GM18517 (cell line): ENCODE measurements around the gene SCTR.

ENCODE experiments used
- ATAC-seq: cut with Tn5 transposase; IDR thresholded peaks from one replicate; pipeline ENCODE4 v1.9.1; 2021; ENCODE audit warnings: mild to moderate bottlenecking, moderate library complexity; ENCODE audit not compliant: unreplicated experiment

Gene SCTR

DNA sequence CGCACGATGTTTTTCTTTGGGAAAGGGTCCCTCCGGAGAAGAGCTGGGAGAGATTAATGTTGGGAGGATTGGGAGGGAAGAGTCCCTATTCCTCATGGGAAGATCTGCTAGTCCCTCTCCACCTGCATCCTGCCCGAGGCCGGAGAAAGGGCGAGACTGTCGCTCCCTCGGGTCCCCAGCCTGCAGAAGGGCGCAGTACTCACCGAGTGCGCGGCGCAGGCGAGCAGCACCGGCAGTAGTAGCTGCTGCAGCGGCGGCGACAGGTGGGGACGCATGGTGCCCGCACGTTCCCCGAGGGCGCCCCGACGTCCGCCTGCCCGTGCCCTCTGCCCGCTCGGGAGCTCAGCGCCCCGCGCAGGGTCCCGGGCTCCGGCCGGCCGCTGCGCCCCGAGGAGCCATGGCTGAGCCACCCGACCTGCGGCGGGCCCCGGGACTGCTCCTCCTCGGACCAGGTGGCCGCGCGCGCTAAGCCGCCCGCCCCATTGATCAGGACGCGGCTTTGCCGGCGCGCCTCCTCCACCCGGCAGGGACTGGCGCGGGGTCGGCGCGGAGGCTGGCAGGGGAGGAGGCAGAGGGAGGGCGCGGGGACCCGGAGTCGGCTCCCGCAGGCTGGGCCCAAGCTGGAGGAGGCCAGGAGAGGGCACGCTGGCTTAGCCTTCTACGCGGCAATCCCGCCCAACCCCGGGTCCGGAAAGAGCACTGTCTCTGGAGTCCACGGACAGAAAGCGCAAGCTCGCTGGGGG, at the start of gene SCTR:
Gene SCTR (minus strand): TSS at position 532 of the 743 bp plus-strand sequence. CDS start 257 bp downstream, at position 275.
- ATAC-seq: no peak

DNA sequence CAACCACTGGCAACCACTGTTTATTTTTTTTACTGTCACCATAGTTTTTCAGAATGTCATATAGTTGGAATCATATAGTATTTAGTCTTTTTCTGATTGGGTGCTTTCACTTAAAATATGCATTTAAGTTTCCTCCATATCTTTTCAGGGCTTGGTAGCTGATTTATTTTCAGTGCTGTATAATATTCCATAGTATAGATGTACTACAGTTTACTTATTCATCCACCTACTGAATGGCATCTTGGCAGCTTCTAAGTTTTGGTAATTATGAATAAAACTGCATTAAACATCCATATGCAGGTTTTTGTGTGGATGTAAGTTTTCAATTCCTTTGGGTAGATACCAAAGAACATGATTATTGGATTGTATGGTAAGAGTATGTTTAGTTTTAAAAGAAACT, 43.0 kb upstream of the SCTR start:
- ATAC-seq: no peak

DNA sequence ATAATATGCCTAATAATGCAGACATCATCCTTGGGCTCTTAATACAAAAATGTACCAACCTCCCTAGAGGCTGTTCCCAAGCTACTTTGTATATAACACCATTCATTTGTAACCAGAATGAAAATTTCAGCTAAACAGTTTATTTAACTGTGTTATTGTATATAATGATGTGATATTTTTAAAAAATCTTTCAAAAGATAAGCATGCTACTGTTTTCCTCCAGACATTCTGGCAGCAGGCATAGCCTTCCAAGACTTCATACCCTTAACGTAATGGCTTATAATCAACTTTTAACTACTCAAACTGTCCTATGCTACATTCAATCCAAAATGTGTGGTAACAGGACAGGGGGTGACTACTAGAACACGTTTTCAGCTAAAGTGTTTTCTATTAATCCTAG, 41.2 kb upstream of the SCTR start:
- ATAC-seq: no peak

DNA sequence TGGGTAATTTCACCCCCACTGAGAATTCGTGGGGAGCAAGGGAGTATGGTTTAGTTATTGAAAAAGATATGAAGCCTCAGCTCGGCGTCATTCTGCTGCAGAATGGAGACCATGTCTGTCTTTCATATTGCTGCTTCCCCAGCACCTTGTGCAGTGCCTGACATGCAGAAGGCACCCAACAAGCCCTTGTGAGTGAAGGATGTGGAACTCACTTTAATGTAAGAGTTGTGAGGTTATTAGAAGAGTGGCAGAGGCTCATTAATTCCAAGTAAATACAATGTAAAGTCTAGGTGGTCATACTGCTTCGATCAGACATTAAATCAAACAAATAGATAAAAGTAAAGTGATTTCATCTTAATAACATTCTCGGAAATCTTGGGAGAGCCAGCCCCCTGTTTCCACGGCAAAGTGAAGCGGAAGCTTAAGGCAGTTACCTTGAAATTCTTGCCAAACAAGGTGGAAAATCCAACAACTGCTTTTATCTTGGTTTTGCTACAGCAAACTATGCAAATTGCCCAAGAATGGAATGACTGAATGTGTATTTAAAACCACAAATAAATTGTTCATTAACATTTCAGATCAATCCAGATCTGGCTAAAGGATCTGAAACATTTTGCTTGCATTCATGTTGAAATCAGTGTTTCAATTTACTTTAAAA, 29.5 kb upstream of the SCTR start:
- no peak for ATAC-seq

- ATAC-seq: no peak
Measured at GRCh38 chr2:119552902-119553301, 28.6 kb upstream of the SCTR start.

DNA sequence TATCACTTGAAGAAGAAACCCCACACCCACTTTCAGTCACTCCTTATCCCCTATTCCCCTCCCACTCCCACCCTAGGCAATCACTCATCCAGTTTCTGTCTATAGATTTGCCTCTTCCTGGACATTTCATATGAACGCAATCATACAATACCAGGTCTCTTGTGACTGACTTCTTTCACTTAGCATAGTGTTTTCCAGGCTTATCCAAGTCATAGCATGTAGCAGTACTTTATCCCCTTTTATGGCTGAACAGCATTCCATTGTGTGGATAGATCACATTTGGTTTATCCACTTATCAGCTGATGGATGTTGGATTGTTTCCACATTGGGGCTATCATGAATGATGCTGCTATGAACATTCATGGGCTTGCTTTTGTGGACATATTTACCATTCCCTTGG, 26.6 kb upstream of the SCTR start:
- ATAC-seq: no peak

DNA sequence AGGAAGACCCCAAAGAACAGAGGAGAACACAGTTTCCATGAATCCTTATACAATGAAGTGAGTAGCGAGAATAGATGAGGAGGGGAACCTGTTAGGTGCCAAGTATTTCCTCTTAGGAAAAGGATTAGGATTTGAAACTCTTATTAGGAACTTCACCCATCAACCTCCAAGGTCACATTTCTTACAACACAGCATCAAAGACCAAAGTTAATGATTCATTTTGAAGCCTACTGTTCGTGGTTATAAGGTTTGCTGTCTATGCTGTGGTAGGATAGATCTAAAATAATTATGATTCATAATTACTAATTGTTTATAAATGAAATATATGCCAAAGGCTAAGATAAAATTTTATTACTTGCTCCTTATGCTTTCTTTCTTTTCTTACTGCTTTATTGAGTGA, 26.1 kb upstream of the SCTR start:
- no peak for ATAC-seq

DNA sequence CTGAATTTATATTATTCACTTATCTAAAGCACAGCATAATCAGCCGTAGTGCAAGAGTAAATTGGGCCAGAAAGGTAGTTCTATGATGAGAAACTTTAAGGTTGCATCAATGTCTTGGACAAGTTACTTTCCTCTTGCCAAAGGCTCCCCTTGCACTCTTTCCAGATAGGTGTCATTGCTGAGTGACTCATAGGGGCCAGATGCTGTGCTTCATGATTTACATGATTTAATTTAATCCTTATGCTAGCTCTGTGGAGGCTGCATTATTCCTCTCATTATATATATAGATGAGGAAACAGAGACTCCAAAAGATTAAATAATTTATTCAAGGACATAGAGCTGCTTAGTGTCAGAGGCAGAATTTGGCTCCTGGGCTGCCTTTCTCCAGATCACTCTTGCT, 25.0 kb upstream of the SCTR start:
- no peak for ATAC-seq

DNA sequence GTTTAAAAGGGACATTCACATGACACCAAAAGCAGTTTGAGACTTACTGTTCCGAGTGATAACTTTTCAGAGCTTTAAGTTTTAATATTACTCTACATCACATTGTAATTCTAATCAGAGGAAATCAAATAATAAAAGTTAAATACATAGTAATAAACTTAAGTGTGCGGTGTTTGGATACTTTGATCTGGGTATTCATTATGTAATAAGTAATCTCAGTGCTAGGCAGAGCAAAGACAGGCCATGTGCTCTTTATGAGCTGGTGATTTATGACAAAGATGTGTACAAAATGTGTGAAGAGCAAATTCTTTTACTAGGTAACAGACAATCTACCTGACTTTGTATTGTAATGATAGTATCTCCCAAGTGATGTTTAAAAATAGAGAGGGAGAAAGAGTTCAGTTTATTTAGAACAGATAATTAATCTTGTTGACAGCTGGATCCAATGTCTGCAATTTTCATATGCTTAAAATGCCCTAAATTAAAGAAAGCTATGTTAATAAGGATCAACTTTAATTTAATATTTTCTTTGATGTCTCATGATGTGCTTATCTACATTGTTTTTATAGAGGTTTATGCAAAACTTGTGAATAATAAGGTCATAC, 24.3 kb upstream of the SCTR start:
- no peak for ATAC-seq

GRCh38 chr2:119546447-119546767, 22.1 kb upstream of the SCTR start:
- ATAC-seq: no peak

DNA sequence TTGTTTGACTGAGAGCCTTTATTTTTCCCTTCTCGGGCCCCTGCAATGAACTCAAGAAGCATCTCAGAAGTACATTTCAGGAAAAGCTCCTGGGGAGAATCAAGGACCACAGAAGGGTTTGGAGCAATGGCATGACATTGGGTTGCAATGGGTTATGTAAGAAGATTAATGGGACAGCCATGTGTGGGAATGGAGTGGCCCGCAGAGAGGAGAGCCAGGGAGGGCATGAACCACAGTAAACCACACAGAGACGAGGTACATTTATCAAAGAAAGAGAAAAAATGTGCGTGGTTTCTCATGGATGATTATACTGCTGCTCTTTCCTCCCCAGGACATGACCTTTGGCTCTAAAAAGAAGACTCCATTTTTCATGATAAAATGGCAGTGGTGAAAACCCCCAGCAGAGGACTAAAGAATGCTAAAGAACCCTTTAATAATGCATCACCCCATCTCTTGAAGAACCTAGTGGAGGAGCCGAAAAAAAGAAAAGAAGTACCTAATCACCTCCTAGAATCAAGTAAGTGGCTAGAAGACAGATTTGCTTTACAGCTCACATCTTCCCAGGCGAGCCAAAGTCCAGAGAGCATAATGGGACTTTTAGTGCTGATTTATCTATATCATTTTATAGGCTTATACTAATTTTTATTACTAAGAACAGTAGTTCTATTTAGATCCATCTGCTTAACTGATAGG, 21.6 kb upstream of the SCTR start:
- ATAC-seq: no peak

DNA sequence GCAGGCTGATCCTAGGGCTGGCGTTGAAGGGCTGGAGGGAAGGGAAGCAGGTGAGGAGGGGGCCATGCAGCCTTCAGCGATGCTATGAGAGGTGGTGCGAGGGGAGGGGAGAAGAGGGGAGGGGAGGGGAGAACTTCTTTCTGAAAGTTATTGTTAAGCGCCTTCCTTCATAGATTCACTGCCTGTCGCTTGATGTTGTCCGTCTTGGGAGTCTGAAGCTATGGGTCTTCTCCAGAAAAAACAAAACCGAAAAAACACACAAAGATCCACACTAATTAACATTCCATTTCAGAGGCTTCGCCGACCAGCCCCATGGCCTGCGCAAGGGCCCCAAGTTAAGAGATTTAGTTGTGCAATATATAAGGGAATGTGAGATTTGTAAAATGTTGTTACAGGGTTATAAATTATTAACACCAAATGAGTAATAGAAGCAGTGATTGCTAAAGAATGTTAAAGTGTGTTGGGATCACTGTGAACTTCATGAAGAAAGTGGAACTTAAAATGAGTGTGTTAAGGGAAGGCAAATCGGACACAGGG, 20.7 kb upstream of the SCTR start:
- no peak for ATAC-seq

GRCh38 chr2:119544075-119544938, 20.0 kb upstream of the SCTR start, which contains the start of gene CFAP221:
CFAP221 (plus strand) TSS chr2:119544449; CDS start chr2:119546132, 1,683 bp downstream.
- peak; percentile 70 for ATAC-seq

DNA sequence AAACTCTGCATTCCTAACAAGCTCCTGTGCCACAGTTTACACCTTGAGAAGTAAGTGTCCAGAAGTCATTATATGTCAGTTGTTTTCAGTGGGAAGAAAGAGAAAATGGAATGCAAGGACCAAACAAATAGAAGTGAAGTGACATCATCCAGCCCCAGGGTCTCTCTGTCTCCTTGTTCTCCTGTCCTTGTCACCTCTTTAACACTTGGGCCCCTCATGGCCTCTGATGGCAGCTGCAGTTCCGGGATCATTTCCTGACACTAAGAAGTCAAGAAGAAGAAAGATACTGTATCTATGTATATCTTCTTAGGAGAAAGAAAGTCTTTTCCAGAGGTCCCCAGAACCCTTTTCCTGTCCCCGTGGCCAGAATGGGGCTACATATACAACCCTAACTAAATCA, 17.2 kb upstream of the SCTR start:
- ATAC-seq: no peak

DNA sequence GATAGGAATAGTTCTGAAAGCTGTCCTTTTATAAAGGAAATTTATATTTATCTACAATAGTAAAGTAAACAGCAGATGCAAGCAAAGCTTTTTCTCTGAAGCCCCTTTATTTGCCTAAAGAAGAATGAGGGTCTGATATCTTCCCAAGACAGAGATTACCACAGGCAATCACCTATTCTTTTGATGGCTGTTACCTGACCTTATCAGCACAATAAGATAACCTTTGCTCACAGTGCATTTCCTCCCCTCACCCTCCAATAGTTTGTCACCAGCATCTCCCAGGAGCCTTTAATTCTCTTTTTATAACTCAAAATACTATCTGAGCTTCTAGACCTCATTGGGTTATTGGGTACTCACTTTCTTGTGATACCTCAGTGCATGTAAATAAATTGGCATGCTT, 13.5 kb upstream of the SCTR start:
- no peak for ATAC-seq

DNA sequence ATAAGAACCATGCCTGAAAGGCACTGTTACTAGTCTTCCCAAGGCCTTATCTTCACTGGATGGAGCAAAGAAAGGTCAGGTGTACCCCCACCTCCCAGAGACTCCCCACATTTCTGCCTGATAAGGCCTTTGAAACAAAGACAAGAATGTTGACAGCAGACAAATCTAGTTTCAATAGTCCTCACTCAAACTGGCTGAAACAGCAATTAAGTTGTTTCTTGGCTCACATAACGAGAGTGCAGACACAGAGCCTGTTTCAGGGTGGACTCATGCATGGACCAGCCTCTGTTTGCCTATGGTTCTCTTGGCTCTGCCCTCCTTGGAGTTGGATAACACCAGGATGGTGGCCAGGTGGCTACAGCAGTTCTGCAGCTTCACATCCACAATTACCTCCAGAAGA, 12.4 kb upstream of the SCTR start:
- no peak for ATAC-seq

GRCh38 chr2:119536211-119536610, 11.9 kb upstream of the SCTR start:
- no peak for ATAC-seq

DNA sequence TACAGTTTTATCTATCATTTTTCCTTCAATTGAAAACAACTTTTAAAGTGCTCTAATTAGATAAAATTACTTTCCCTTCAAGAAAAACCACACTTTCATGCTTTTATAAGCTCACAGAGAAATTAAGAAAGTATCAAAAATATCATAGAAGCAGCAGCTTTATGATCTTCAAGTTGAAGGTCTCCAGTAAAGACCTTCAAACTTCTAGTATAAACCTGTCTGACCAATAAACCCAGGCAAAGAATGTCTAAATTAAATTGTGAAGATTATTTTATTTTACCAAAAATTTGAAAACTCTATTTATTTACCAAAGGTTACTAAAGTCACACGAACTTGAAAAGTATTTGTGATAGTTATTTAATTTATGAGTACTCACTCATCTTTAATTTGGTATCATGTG, 9.3 kb upstream of the SCTR start:
- no peak for ATAC-seq

GRCh38 chr2:119531292-119531691, 7.0 kb upstream of the SCTR start:
- no peak for ATAC-seq

- ATAC-seq: no peak
Measured at GRCh38 chr2:119527999-119528398, 3.7 kb upstream of the SCTR start.

DNA sequence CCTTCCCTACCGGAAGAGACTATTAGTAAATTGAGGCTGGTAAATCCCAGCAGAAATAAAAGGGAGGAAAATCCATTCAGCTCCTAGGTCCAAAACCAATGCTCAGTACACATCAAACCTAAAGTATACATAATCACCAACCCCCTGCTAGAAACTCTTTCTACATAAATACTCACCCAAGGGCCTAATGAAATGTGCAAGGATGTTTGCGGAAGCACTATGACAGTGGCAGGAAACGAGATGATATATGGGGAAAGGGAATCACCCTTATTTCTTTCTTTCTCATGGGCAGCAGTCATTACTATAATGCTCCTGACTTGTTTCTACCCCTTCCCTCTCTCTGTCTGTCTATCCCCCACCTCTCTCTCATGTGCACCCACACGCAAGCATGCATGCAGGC, 1.3 kb upstream of the SCTR start:
- no peak for ATAC-seq
